CD4-positive, alpha-beta T cell treated with Interleukin-10 for 1 hour (primary cell): ENCODE measurements around the gene RSU1.
"Not testable (repeated sequence)": the region's sequence is repeated elsewhere in the genome, so short reads cannot be mapped to it uniquely, and the experiment has no call there.

Experiments
- DNase-seq: peaks from one replicate; pipeline ENCODE4 v3.0.0-alpha.2; 2020

RSU1 gene

GRCh38 chr10:16777473-16778370 is 39.5 kb downstream of the RSU1 start:
- peak; percentile 70 for DNase-seq

GRCh38 chr10:16776896-16777295 is 40.3 kb downstream of the RSU1 start:
- DNase-seq: no peak

- DNase-seq: no peak
These were observed 43.9 kb downstream of the RSU1 start for GRCh38 chr10:16773334-16773733.

GRCh38 chr10:16770670-16771069 is 46.6 kb downstream of the RSU1 start:
- DNase-seq: no peak

- no peak for DNase-seq
These were observed 47.1 kb downstream of the RSU1 start for GRCh38 chr10:16770141-16770540.

- no peak for DNase-seq
These were observed 47.9 kb downstream of the RSU1 start for GRCh38 chr10:16769331-16769730.

GRCh38 chr10:16768702-16769101 is 48.5 kb downstream of the RSU1 start:
- DNase-seq: no peak

GRCh38 chr10:16765509-16766375 is 51.5 kb downstream of the RSU1 start:
- no peak for DNase-seq

GRCh38 chr10:16761300-16761699 is 55.9 kb downstream of the RSU1 start:
- DNase-seq: no peak

- no peak for DNase-seq
These were observed 60.5 kb downstream of the RSU1 start for GRCh38 chr10:16756561-16757221.

GRCh38 chr10:16754765-16755164 is 62.5 kb downstream of the RSU1 start:
- no peak for DNase-seq

- DNase-seq: not testable (repeated sequence)
These were observed 64.4 kb downstream of the RSU1 start for GRCh38 chr10:16752849-16753248.

GRCh38 chr10:16752099-16752498 is 65.1 kb downstream of the RSU1 start:
- DNase-seq: no peak

GRCh38 chr10:16751244-16751643 is 66.0 kb downstream of the RSU1 start:
- DNase-seq: no peak

GRCh38 chr10:16750461-16750860 is 66.8 kb downstream of the RSU1 start:
- no peak for DNase-seq

- no peak for DNase-seq
These were observed 68.5 kb downstream of the RSU1 start for GRCh38 chr10:16748749-16749148.

GRCh38 chr10:16746856-16747255 is 70.4 kb downstream of the RSU1 start:
- DNase-seq: no peak

- no peak for DNase-seq
These were observed 72.2 kb downstream of the RSU1 start for GRCh38 chr10:16745061-16745460.

GRCh38 chr10:16742165-16742960 is 74.9 kb downstream of the RSU1 start:
- no peak for DNase-seq

- DNase-seq: no peak
These were observed 75.7 kb downstream of the RSU1 start for GRCh38 chr10:16741540-16741939.

GRCh38 chr10:16737420-16737819 is 79.8 kb downstream of the RSU1 start:
- DNase-seq: no peak

GRCh38 chr10:16735671-16736070 is 81.6 kb downstream of the RSU1 start:
- no peak for DNase-seq
